Neural progenitor cell (in vitro differentiated cells): Measurements from ENCODE around the gene ANKRD66. TPM values are rescaled to one million over a fixed set of nuclear protein-coding genes. Genes with fewer than 3 reads are reported as not detected.

Source experiments
- DNase-seq: peaks from one replicate; pipeline ENCODE4 v3.0.0-alpha.2; 2016; ENCODE audit warnings: low spot score
- H2AFZ ChIP-seq: fragments of 200-600 bp; sonication (generic); replicated peaks from 2 replicates; pipeline ENCODE4 v1.6.1; 2016; ENCODE audit warnings: antibody characterized with exemption
- H3F3A ChIP-seq: fragments of 200-600 bp; sonication (generic); 2 replicates; pipeline ENCODE4 v1.6.1; 2016; ENCODE audit warnings: antibody characterized with exemption, low read depth
- H3K27ac ChIP-seq: fragments of 200-600 bp; sonication (generic); 2 replicates; pipeline ENCODE4 v1.5.1; 2016; ENCODE audit warnings: mild to moderate bottlenecking
- H3K27me3 ChIP-seq: fragments of 200-600 bp; sonication (generic); 2 replicates; pipeline ENCODE4 v1.6.1; 2016; ENCODE audit warnings: mild to moderate bottlenecking, moderate library complexity
- H3K36me3 ChIP-seq: fragments of 200-600 bp; sonication (generic); 2 replicates; pipeline ENCODE4 v1.5.1; 2016
- H3K4me1 ChIP-seq: fragments of 200-600 bp; sonication (generic); 2 replicates; pipeline ENCODE4 v1.6.1; 2016; ENCODE audit warnings: mixed run types
- H3K4me2 ChIP-seq: fragments of 200-600 bp; sonication (generic); 2 replicates; pipeline ENCODE4 v1.6.1; 2016
- H3K4me3 ChIP-seq: fragments of 200-600 bp; sonication (generic); 2 replicates; pipeline ENCODE4 v1.5.1; 2016
- H3K79me2 ChIP-seq: fragments of 200-600 bp; sonication (generic); 2 replicates; pipeline ENCODE4 v1.6.1; 2016; ENCODE audit warnings: low read depth
- H3K9ac ChIP-seq: fragments of 200-600 bp; sonication (generic); 2 replicates; pipeline ENCODE4 v1.6.1; 2016
- H3K9me3 ChIP-seq: fragments of 200-600 bp; sonication (generic); 2 replicates; pipeline ENCODE4 v1.5.1; 2016; ENCODE audit warnings: low read depth
- H4K20me1 ChIP-seq: fragments of 200-600 bp; sonication (generic); 2 replicates; pipeline ENCODE4 v1.6.1; 2016; ENCODE audit warnings: low read depth
- H3K27ac Mint-ChIP-seq: 3 replicates; pipeline ENCODE4 v1.8.0; 2021; ENCODE audit warnings: mixed read lengths
- H3K27me3 Mint-ChIP-seq: 2 replicates; pipeline ENCODE4 v1.8.0; 2022; ENCODE audit warnings: low read depth, mild to moderate bottlenecking, inconsistent platforms, moderate library complexity, mixed read lengths; ENCODE audit not compliant: insufficient read depth
- H3K36me3 Mint-ChIP-seq: 3 replicates; pipeline ENCODE4 v1.8.0; 2021; ENCODE audit warnings: mixed read lengths
- H3K4me1 Mint-ChIP-seq: 3 replicates; pipeline ENCODE4 v1.8.0; 2021; ENCODE audit warnings: mixed read lengths
- H3K4me3 Mint-ChIP-seq: 3 replicates; pipeline ENCODE4 v1.8.0; 2021; ENCODE audit warnings: mild to moderate bottlenecking, moderate library complexity, mixed read lengths
- H3K9me3 Mint-ChIP-seq: 3 replicates; pipeline ENCODE4 v1.8.0; 2020; ENCODE audit warnings: mixed read lengths
- EZH2 ChIP-seq: fragments of 200-600 bp; sonication (generic); IDR thresholded peaks from 2 replicates; pipeline ENCODE4 v1.6.1; 2017; ENCODE audit warnings: antibody characterized with exemption, mild to moderate bottlenecking, moderate library complexity
- EZH2phosphoT487 ChIP-seq: fragments of 200-600 bp; sonication (generic); IDR thresholded peaks from 2 replicates; pipeline ENCODE4 v1.6.1; 2017; ENCODE audit warnings: antibody characterized with exemption
- total RNA-seq: library from RNA; depleted of rRNA; stranded (reverse); fragments of >200 nt; gene quantifications from 2 replicates; pipeline ENCODE4 v1.2.3, GENCODE V29; 2015; ENCODE audit warnings: low replicate concordance
- TF ChIP-seq, protein P1 (sequence below): fragments of 200-600 bp; sonication (generic); IDR thresholded peaks from 2 replicates; pipeline ENCODE4 v1.5.1; 2017; ENCODE audit warnings: antibody characterized with exemption, mild to moderate bottlenecking

Gene ANKRD66
- total RNA-seq, 1 donor from 2014 or later: not detected

DNA sequence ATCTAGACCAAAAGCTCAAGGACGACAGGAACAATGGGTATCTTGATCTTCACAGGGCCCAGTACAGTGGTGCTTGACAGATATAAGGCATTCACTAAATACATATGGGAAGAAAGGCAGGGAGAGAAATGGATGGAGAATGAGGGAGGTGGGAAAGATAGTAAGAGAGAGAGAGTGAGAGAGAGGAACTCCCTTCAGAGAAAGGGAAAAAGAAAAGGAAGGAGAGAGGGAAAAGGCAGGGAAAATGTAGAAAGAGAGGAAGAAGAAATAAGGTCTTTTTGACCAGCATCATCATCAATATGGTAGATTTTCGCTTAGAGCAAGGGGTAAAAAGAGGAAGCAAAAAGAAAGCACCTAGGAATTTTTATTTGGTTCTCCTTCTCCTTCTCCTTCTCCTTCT, 760 bp upstream of the ANKRD66 start:
- Histone ChIP-seq H3K27ac (no peak overlapping the region), H3K27me3 (no peaks in the 10 kb centered on the region), H3F3A (peaks cover 12% of the 10 kb centered on the region), H3K36me3 (no peaks in the 10 kb centered on the region), H3K79me2 (no peaks in the 10 kb centered on the region), H4K20me1 (no peaks in the 10 kb centered on the region), H3K9ac (no peak overlapping the region), H3K4me1 (peaks cover 12% of the 10 kb centered on the region), H3K4me2 (no peak overlapping the region), H3K9me3 (no peaks in the 10 kb centered on the region), H3K4me3 (no peak overlapping the region), H2AFZ (no peak overlapping the region)
- no peaks in the 10 kb centered on the region for H3K27me3 Mint-ChIP-seq
- no peak for TF ChIP-seq EZH2phosphoT487
- TF ChIP-seq, protein P1, sequence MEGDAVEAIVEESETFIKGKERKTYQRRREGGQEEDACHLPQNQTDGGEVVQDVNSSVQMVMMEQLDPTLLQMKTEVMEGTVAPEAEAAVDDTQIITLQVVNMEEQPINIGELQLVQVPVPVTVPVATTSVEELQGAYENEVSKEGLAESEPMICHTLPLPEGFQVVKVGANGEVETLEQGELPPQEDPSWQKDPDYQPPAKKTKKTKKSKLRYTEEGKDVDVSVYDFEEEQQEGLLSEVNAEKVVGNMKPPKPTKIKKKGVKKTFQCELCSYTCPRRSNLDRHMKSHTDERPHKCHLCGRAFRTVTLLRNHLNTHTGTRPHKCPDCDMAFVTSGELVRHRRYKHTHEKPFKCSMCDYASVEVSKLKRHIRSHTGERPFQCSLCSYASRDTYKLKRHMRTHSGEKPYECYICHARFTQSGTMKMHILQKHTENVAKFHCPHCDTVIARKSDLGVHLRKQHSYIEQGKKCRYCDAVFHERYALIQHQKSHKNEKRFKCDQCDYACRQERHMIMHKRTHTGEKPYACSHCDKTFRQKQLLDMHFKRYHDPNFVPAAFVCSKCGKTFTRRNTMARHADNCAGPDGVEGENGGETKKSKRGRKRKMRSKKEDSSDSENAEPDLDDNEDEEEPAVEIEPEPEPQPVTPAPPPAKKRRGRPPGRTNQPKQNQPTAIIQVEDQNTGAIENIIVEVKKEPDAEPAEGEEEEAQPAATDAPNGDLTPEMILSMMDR: no peak
- no peak for TF ChIP-seq EZH2
- H3K4me3 Mint-ChIP-seq: no peak overlapping the region
- no peaks in the 10 kb centered on the region for H3K9me3 Mint-ChIP-seq
- no peaks in the 10 kb centered on the region for H3K36me3 Mint-ChIP-seq
- H3K4me1 Mint-ChIP-seq: peaks cover 9% of the 10 kb centered on the region
- no peak overlapping the region for H3K27ac Mint-ChIP-seq
- DNase-seq: no peak

DNA sequence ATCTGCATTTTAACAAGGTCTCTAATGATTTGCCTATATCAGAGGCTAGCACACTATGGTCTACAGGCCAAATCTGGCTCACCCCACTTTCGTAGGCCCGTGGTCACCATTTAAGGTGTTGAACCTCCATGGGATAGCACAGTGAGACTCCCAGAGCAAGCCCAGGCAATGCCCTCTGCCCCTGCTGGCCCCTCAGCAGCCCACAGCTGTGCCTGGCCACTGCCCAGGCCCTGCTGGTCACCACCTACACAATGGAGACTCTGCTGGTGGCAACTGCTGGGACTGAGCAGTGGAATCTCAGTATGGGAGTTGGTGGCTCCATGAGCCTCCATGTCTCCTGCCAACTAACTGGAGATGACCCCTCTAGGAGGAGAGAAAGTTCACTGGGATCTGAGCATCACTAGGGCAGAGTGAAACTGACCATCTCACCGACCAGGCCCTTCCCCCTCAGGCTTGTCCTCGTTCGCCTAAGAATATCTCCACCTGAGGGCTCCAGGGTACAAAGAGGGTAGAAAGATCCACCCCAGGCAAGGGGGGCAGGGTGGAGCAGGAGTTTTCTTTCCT, 2.3 kb downstream of the ANKRD66 start:
- no peaks in the 10 kb centered on the region for H3K79me2 ChIP-seq
- Mint-ChIP-seq H3K27ac (no peak overlapping the region), H3K4me1 (peaks cover 9% of the 10 kb centered on the region), H3K4me3 (no peak overlapping the region), H3K9me3 (no peaks in the 10 kb centered on the region), H3K27me3 (no peaks in the 10 kb centered on the region), H3K36me3 (no peaks in the 10 kb centered on the region)
- DNase-seq: no peak
- H3K4me3 ChIP-seq: no peak overlapping the region
- no peaks in the 10 kb centered on the region for H3K9me3 ChIP-seq
- no peaks in the 10 kb centered on the region for H3K36me3 ChIP-seq
- H4K20me1 ChIP-seq: no peaks in the 10 kb centered on the region
- peaks cover 12% of the 10 kb centered on the region for H3K4me1 ChIP-seq
- no peaks in the 10 kb centered on the region for H3K27me3 ChIP-seq
- peak overlapping the region; percentile 26 for H2AFZ ChIP-seq
- H3F3A ChIP-seq: peaks cover 12% of the 10 kb centered on the region
- no peak overlapping the region for H3K9ac ChIP-seq
- H3K27ac ChIP-seq: no peak overlapping the region
- TF ChIP-seq, protein P1: no peak
- TF ChIP-seq EZH2: no peak
- no peak for TF ChIP-seq EZH2phosphoT487
- no peak overlapping the region for H3K4me2 ChIP-seq

DNA sequence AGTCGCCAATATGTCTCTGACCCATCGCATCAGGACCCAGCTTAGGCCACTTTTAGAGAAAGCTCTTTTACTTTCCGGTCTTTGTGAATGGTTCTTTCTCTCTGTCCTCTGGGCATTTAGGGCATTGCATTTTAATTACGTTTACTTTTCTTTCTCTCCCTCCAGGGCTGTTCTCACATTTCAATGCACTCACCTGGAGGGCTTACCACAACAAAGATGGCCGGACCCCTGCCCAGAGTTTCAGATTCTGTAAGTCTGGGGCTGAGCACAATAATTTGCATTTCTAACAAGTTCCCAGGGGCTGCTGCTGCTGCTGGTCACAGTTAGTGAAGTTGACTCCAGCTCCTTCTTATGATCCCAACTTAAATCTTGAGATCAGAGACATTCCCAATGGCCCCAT, 3.0 kb downstream of the ANKRD66 start:
- Histone ChIP-seq H3K4me2 (peak overlapping the region; percentile 52), H3K36me3 (no peaks in the 10 kb centered on the region), H3K9ac (no peak overlapping the region), H3K4me1 (peaks cover 12% of the 10 kb centered on the region), H3K9me3 (no peaks in the 10 kb centered on the region), H2AFZ (peak overlapping the region; percentile 88), H3K4me3 (no peak overlapping the region), H3K27ac (peak overlapping the region; percentile 49), H4K20me1 (no peaks in the 10 kb centered on the region), H3K79me2 (no peaks in the 10 kb centered on the region), H3F3A (peaks cover 12% of the 10 kb centered on the region), H3K27me3 (no peaks in the 10 kb centered on the region)
- Mint-ChIP-seq H3K4me3 (no peak overlapping the region), H3K36me3 (no peaks in the 10 kb centered on the region), H3K27me3 (no peaks in the 10 kb centered on the region), H3K4me1 (peaks cover 9% of the 10 kb centered on the region), H3K27ac (peak overlapping the region; percentile 24), H3K9me3 (no peaks in the 10 kb centered on the region)
- DNase-seq: peak; percentile 40
- no peak for TF ChIP-seq EZH2
- TF ChIP-seq EZH2phosphoT487: no peak
- TF ChIP-seq, protein P1: no peak
